ENCODE results near the gene ADGRL2. TPM values are rescaled to one million over a fixed set of nuclear protein-coding genes. Genes with fewer than 3 reads are reported as not detected.

The ADGRL2 gene
- total RNA-seq, 1 experiment from 2014 or later, result 34.2 TPM

DNA sequence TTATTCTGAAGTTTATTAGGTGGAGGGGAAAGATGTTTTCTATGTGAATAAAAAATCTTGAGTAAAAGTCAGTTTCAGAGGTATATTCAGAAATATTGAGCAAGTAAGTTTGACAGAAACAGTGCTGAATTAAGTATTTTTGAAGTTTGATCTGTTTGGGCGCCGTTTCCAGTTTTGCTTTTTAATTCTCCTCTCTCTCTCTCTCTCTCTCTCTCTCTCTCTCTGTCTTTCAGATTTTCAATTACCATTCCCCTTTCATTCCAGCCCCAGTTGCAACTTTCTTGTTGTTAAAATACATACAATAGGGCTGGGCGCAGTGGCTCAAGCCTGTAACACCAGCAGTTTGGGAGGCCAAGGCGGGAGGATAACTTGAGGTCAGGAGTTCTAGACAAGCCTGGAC is 24.0 kb downstream of the ADGRL2 start:
- intact Hi-C loops (cut with micrococcal nuclease; ENCODE audit: unreplicated experiment), result no loop called here

GRCh38 chr1:81827942-81828341 is 27.2 kb downstream of the ADGRL2 start:
- H3K4me1 ChIP-seq (ENCODE audit: control insufficient read depth, insufficient read depth, low read length), result peaks cover 4% of the 10 kb centered on the region; the same call in 1 of the 2 replicates
- TF ChIP-seq REST (IDR thresholded peaks at IDR 0.05; ENCODE audit: insufficient read depth in 1 of 2, low read depth in 2 of 2, low read length in 1 of 2) (no peak), POLR2AphosphoS5 (IDR thresholded peaks at IDR 0.05; ENCODE audit: low read depth, low read length) (no peak), TCF7L2 (IDR thresholded peaks at IDR 0.05; ENCODE audit: low read depth, low read length) (no peak), SIN3A (IDR thresholded peaks at IDR 0.05; ENCODE audit: borderline replicate concordance, insufficient read depth, low read depth, low read length) (no peak)
- TF ChIP-seq, protein P1, sequence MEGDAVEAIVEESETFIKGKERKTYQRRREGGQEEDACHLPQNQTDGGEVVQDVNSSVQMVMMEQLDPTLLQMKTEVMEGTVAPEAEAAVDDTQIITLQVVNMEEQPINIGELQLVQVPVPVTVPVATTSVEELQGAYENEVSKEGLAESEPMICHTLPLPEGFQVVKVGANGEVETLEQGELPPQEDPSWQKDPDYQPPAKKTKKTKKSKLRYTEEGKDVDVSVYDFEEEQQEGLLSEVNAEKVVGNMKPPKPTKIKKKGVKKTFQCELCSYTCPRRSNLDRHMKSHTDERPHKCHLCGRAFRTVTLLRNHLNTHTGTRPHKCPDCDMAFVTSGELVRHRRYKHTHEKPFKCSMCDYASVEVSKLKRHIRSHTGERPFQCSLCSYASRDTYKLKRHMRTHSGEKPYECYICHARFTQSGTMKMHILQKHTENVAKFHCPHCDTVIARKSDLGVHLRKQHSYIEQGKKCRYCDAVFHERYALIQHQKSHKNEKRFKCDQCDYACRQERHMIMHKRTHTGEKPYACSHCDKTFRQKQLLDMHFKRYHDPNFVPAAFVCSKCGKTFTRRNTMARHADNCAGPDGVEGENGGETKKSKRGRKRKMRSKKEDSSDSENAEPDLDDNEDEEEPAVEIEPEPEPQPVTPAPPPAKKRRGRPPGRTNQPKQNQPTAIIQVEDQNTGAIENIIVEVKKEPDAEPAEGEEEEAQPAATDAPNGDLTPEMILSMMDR (IDR thresholded peaks at IDR 0.05), result no peak
- no peaks in the 10 kb centered on the region for H3K9me3 ChIP-seq (ENCODE audit: control insufficient read depth, insufficient read depth, low read depth, low read length)
- ChIA-PET CTCF (no interaction called here), POLR2A (no interaction called here)
- intact Hi-C loops (cut with micrococcal nuclease; ENCODE audit: unreplicated experiment) (no loop called here), in situ Hi-C loops (cut with HindIII; ENCODE audit: low pct_unique_long_range_greater_than_20kb, low sequenced_read_pairs) (no loop called here)
- no peak overlapping the region for H3K4me3 ChIP-seq (ENCODE audit: low read depth in 2 of 2, low read length in 2 of 2)
- no peaks in the 10 kb centered on the region for H3K27me3 ChIP-seq (ENCODE audit: control insufficient read depth, insufficient read depth, low read length)
- no TSS peak for BruUV-seq (replicated peaks)
- no peak overlapping the region for H3K27ac ChIP-seq (ENCODE audit: low read length)
- no peak for DNase-seq (ENCODE audit: low read depth, low spot score)
- H3K36me3 ChIP-seq (ENCODE audit: control insufficient read depth, insufficient read depth, low read length), result no peaks in the 10 kb centered on the region
- ATAC-seq, result no peak

More for the DNA sequence above, 24.0 kb downstream of the ADGRL2 start:
- POLR2A ChIA-PET, result no interaction called here
- CTCF ChIA-PET, result no interaction called here
- Histone ChIP-seq H3K4me1 (ENCODE audit: control insufficient read depth, insufficient read depth, low read length) (no peaks in the 10 kb centered on the region), H3K36me3 (ENCODE audit: control insufficient read depth, insufficient read depth, low read length) (no peaks in the 10 kb centered on the region), H3K27ac (ENCODE audit: low read length) (no peak overlapping the region), H3K4me3 (ENCODE audit: low read depth in 2 of 2, low read length in 2 of 2) (no peak overlapping the region), H3K27me3 (ENCODE audit: control insufficient read depth, insufficient read depth, low read length) (no peaks in the 10 kb centered on the region), H3K9me3 (ENCODE audit: control insufficient read depth, insufficient read depth, low read depth, low read length) (no peaks in the 10 kb centered on the region)
- BruUV-seq (replicated peaks), result no TSS peak
- in situ Hi-C loops (cut with HindIII; ENCODE audit: low pct_unique_long_range_greater_than_20kb, low sequenced_read_pairs), result no loop called here
- DNase-seq (ENCODE audit: low read depth, low spot score) (no peak), ATAC-seq (no peak)
- TF ChIP-seq POLR2AphosphoS5 (IDR thresholded peaks at IDR 0.05; ENCODE audit: low read depth, low read length) (no peak), SIN3A (IDR thresholded peaks at IDR 0.05; ENCODE audit: borderline replicate concordance, insufficient read depth, low read depth, low read length) (no peak), TCF7L2 (IDR thresholded peaks at IDR 0.05; ENCODE audit: low read depth, low read length) (no peak), REST (IDR thresholded peaks at IDR 0.05; ENCODE audit: insufficient read depth in 1 of 2, low read depth in 2 of 2, low read length in 1 of 2) (no peak)
- TF ChIP-seq, protein P1 (IDR thresholded peaks at IDR 0.05), result no peak
